ENCODE measurements around the gene PITPNC1.

The PITPNC1 gene

GRCh38 chr17:67378454-67379250 lies 1.6 kb downstream of the PITPNC1 start:
- Histone ChIP-seq H3F3A (ENCODE audit: insufficient read depth, low read length) (peaks cover 22% of the 10 kb centered on the region), H3K36me3 (replicated peaks; ENCODE audit: insufficient read depth, low read length) (no peaks in the 10 kb centered on the region), H3K4me1 (ENCODE audit: low read length) (peaks cover 22% of the 10 kb centered on the region), H3K79me2 (ENCODE audit: low read length) (peaks cover 45% of the 10 kb centered on the region), H3K4me3 (ENCODE audit: low read length) (peak overlapping the region; percentile 96), H3K27ac (ENCODE audit: low read length) (peak overlapping the region; percentile 74), H3K9me3 (replicated peaks; ENCODE audit: insufficient read depth, low read length) (no peaks in the 10 kb centered on the region), H3K9me2 (replicated peaks; ENCODE audit: insufficient read depth, low read length) (no peaks in the 10 kb centered on the region), H3K9ac (ENCODE audit: low read length) (peak overlapping the region; percentile 82), H4K20me1 (ENCODE audit: insufficient read depth, low read length) (no peaks in the 10 kb centered on the region), H3K4me2 (ENCODE audit: low read depth, low read length) (peak overlapping the region; percentile 98), H3K27me3 (replicated peaks; ENCODE audit: insufficient read depth, low read length) (no peaks in the 10 kb centered on the region), H2AFZ (ENCODE audit: low read length) (peak overlapping the region; percentile 96)
- TF ChIP-seq, protein P1, sequence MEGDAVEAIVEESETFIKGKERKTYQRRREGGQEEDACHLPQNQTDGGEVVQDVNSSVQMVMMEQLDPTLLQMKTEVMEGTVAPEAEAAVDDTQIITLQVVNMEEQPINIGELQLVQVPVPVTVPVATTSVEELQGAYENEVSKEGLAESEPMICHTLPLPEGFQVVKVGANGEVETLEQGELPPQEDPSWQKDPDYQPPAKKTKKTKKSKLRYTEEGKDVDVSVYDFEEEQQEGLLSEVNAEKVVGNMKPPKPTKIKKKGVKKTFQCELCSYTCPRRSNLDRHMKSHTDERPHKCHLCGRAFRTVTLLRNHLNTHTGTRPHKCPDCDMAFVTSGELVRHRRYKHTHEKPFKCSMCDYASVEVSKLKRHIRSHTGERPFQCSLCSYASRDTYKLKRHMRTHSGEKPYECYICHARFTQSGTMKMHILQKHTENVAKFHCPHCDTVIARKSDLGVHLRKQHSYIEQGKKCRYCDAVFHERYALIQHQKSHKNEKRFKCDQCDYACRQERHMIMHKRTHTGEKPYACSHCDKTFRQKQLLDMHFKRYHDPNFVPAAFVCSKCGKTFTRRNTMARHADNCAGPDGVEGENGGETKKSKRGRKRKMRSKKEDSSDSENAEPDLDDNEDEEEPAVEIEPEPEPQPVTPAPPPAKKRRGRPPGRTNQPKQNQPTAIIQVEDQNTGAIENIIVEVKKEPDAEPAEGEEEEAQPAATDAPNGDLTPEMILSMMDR (IDR thresholded peaks at IDR 0.05; ENCODE audit: low read length), result peak; percentile 43
- TF ChIP-seq EZH2 (optimal IDR thresholded peaks at IDR 0.05; ENCODE audit: low read depth, low read length), result no peak
- TF ChIP-seq EZH2phosphoT487 (IDR thresholded peaks at IDR 0.05; ENCODE audit: low read length), result no peak
- DNase-seq, result peak; percentile 80

- no peaks in the 10 kb centered on the region for H4K20me1 ChIP-seq (ENCODE audit: insufficient read depth, low read length)
- no peaks in the 10 kb centered on the region for H3K27me3 ChIP-seq (replicated peaks; ENCODE audit: insufficient read depth, low read length)
- no peak for DNase-seq
- H3F3A ChIP-seq (ENCODE audit: insufficient read depth, low read length), result peaks cover 22% of the 10 kb centered on the region
- peak overlapping the region; percentile 89 for H2AFZ ChIP-seq (ENCODE audit: low read length)
- TF ChIP-seq EZH2phosphoT487 (IDR thresholded peaks at IDR 0.05; ENCODE audit: low read length) (no peak), EZH2 (optimal IDR thresholded peaks at IDR 0.05; ENCODE audit: low read depth, low read length) (no peak)
- TF ChIP-seq, protein P1 (IDR thresholded peaks at IDR 0.05; ENCODE audit: low read length), result no peak
- H3K9ac ChIP-seq (ENCODE audit: low read length), result peak overlapping the region; percentile 56; the same call in 1 of the 2 replicates
- no peaks in the 10 kb centered on the region for H3K9me3 ChIP-seq (replicated peaks; ENCODE audit: insufficient read depth, low read length)
- H3K4me3 ChIP-seq (ENCODE audit: low read length), result peak overlapping the region; percentile 96
- peaks cover 21% of the 10 kb centered on the region for H3K4me1 ChIP-seq (ENCODE audit: low read length)
- H3K79me2 ChIP-seq (ENCODE audit: low read length), result peaks cover 50% of the 10 kb centered on the region
- no peak overlapping the region for H3K27ac ChIP-seq (ENCODE audit: low read length)
- no peaks in the 10 kb centered on the region for H3K9me2 ChIP-seq (replicated peaks; ENCODE audit: insufficient read depth, low read length)
- H3K4me2 ChIP-seq (ENCODE audit: low read depth, low read length), result peak overlapping the region; percentile 65
- H3K36me3 ChIP-seq (replicated peaks; ENCODE audit: insufficient read depth, low read length), result no peaks in the 10 kb centered on the region
Measured at GRCh38 chr17:67379251-67379630, 2.2 kb downstream of the PITPNC1 start.

DNA sequence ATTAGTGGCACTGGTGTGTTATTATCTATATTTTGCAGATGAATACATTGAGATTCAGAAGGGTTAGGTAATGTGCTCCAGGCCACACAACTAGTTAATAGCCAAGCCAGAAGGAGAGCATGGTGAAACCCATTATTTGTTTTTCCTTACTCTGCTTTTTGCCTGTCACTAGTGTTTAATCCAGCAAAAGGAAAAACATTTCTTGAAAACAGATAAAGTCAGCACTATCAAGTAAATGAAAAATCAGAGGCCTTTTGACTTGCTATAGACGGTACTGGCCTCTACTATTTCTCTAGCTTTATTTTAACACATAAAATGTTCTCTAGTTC lies 4.8 kb downstream of the PITPNC1 start:
- Histone ChIP-seq H3K9me2 (replicated peaks; ENCODE audit: insufficient read depth, low read length) (no peaks in the 10 kb centered on the region), H3K4me2 (ENCODE audit: low read depth, low read length) (no peak overlapping the region), H4K20me1 (ENCODE audit: insufficient read depth, low read length) (no peaks in the 10 kb centered on the region), H2AFZ (ENCODE audit: low read length) (no peak overlapping the region), H3K79me2 (ENCODE audit: low read length) (peaks cover 74% of the 10 kb centered on the region), H3K4me1 (ENCODE audit: low read length) (peaks cover 9% of the 10 kb centered on the region), H3K27me3 (replicated peaks; ENCODE audit: insufficient read depth, low read length) (no peaks in the 10 kb centered on the region), H3K9me3 (replicated peaks; ENCODE audit: insufficient read depth, low read length) (no peaks in the 10 kb centered on the region), H3K36me3 (replicated peaks; ENCODE audit: insufficient read depth, low read length) (no peaks in the 10 kb centered on the region), H3K9ac (ENCODE audit: low read length) (no peak overlapping the region), H3K4me3 (ENCODE audit: low read length) (no peak overlapping the region), H3K27ac (ENCODE audit: low read length) (no peak overlapping the region), H3F3A (ENCODE audit: insufficient read depth, low read length) (peaks cover 13% of the 10 kb centered on the region)
- TF ChIP-seq, protein P1 (IDR thresholded peaks at IDR 0.05; ENCODE audit: low read length), result no peak
- TF ChIP-seq EZH2phosphoT487 (IDR thresholded peaks at IDR 0.05; ENCODE audit: low read length), result no peak
- TF ChIP-seq EZH2 (optimal IDR thresholded peaks at IDR 0.05; ENCODE audit: low read depth, low read length), result no peak
- DNase-seq, result no peak
